K562 (cell line): ENCODE measurements around the gene TMPO. TPM values are rescaled to one million over a fixed set of nuclear protein-coding genes. Genes with fewer than 3 reads are reported as not detected.

Source experiments
- CLOCK ChIP-seq: fragments of 250-450 bp; sonication (Bioruptor Pico); IDR thresholded peaks from 2 replicates; pipeline ENCODE4 v1.4.0; 2020; ENCODE audit warnings: mild to moderate bottlenecking, moderate library complexity, borderline replicate concordance
- CREBBP ChIP-seq: IDR thresholded peaks from one replicate; pipeline ENCODE4 v1.6.1; 2012; ENCODE audit warnings: low read depth, mild to moderate bottlenecking, control low read depth, inconsistent platforms, low read length
- DEAF1 ChIP-seq: fragments of 450-650 bp; formaldehyde crosslinking; IDR thresholded peaks from 2 replicates; pipeline ENCODE4 v1.4.0; 2020; ENCODE audit warnings: mild to moderate bottlenecking, moderate library complexity
- EGR1 ChIP-seq: fragments of 450-650 bp; conservative IDR thresholded peaks from 2 replicates; pipeline ENCODE4 v1.6.1; 2017; ENCODE audit warnings: mild to moderate bottlenecking
- ETV5 ChIP-seq: sonication (generic); formaldehyde crosslinking; IDR thresholded peaks from 2 replicates; pipeline ENCODE4 v1.4.0; 2020; ENCODE audit warnings: low read depth, mild to moderate bottlenecking, missing genetic modification reagents
- HLTF ChIP-seq: fragments of 450-650 bp; IDR thresholded peaks from 2 replicates; pipeline ENCODE4 v1.6.1; 2016
- IRF9 ChIP-seq: fragments of 450-650 bp; IDR thresholded peaks from 2 replicates; pipeline ENCODE4 v1.6.1; 2016; ENCODE audit warnings: missing biosample characterization, missing genetic modification characterization
- KAT7 ChIP-seq: sonication (generic); formaldehyde crosslinking; IDR thresholded peaks from 2 replicates; pipeline ENCODE4 v1.8.0; 2022; ENCODE audit warnings: missing genetic modification reagents, mild to moderate bottlenecking, borderline replicate concordance
- LEF1 ChIP-seq: fragments of 450-650 bp; IDR thresholded peaks from 2 replicates; pipeline ENCODE4 v1.6.1; 2016; ENCODE audit warnings: mild to moderate bottlenecking
- MBD2 ChIP-seq: sonication (generic); IDR thresholded peaks from 2 replicates; pipeline ENCODE4 v1.6.1; 2016; ENCODE audit warnings: low read depth, borderline replicate concordance
- MLLT1 ChIP-seq, 2 experiments: fragments of 450-650 bp; IDR thresholded peaks; 2 replicates each; pipeline ENCODE4 v1.6.1; 2016
- RCOR1 ChIP-seq, 2 experiments: IDR thresholded peaks; 2 replicates each; pipeline ENCODE4 v1.6.1; 2012; ENCODE audit warnings: low read depth in 2 of 2, low read length in 2 of 2, borderline replicate concordance in 1 of 2, improper control_type of control experiment in 1 of 2
- SREBF1 ChIP-seq: fragments of 150-350 bp; IDR thresholded peaks from 2 replicates; pipeline ENCODE4 v1.6.1; 2014; ENCODE audit warnings: antibody characterized with exemption, low read depth, low read length, borderline replicate concordance
- SRSF1 ChIP-seq: fragments of 200-400 bp; formaldehyde crosslinking; IDR thresholded peaks from 2 replicates; pipeline ENCODE4 v1.6.1; 2017; ENCODE audit warnings: mild to moderate bottlenecking, low read depth, low read length, moderate library complexity
- TBL1XR1 ChIP-seq, 2 experiments: IDR thresholded peaks; 2 replicates each; pipeline ENCODE4 v1.6.1; 2012; ENCODE audit warnings: improper control_type of control experiment in 2 of 2, low read length in 2 of 2, mild to moderate bottlenecking in 1 of 2
- ZNF146 ChIP-seq: IDR thresholded peaks from one replicate; pipeline ENCODE4 v1.6.1; 2018; ENCODE audit warnings: missing compliant biosample characterization; ENCODE audit not compliant: unreplicated experiment
- ZNF282 ChIP-seq: sonication (generic); formaldehyde crosslinking; IDR thresholded peaks from 2 replicates; pipeline ENCODE4 v1.8.1; 2023; ENCODE audit warnings: missing genetic modification reagents
- ZNF507 ChIP-seq: conservative IDR thresholded peaks from 2 replicates; pipeline ENCODE4 v1.6.1; 2017; ENCODE audit warnings: missing genetic modification characterization, missing compliant biosample characterization
- ZNF511 ChIP-seq: sonication (generic); formaldehyde crosslinking; IDR thresholded peaks from 2 replicates; pipeline ENCODE4 v1.8.0; 2022; ENCODE audit warnings: mild to moderate bottlenecking, missing genetic modification reagents
- ZNF766 ChIP-seq: fragments of 200-800 bp; sonication (Bioruptor generic); conservative IDR thresholded peaks from 2 replicates; pipeline ENCODE4 v1.6.1; 2016; ENCODE audit warnings: missing genetic modification characterization, missing compliant biosample characterization
- polyA plus RNA-seq, 8 experiments: library from polyadenylated mRNA; depleted of rRNA in 4 of 8; stranded (reverse) in 5 of 8; unstranded in 3 of 8; fragments of >200 nt; fragmentation: Nextera tagmentation in 2 of 8; fragmentation: Illumina TruSeq in 1 of 8; extraction: Ambion mirVana in 2 of 8; extraction: Trizol in 1 of 8; gene quantifications; 2 replicates each; pipeline versions ENCODE4 v1.2.1 to v1.2.3, GENCODE V29; 2011 to 2014; ENCODE audit warnings: inconsistent platforms in 1 of 8, missing spikeins in 1 of 8
- total RNA-seq, 7 experiments: library from RNA; depleted of rRNA in 6 of 7; stranded (reverse); fragments of >200 nt in 6 of 7; fragmentation: Illumina TruSeq in 2 of 7; extraction: Trizol in 2 of 7; gene quantifications; 2 replicates each; pipeline versions ENCODE4 v1.2.1 to v1.2.3, GENCODE V29; 2011 to 2021; ENCODE audit warnings: low replicate concordance in 1 of 7

The TMPO gene
- total and polyA plus RNA-seq, 9 of the 15 experiments (the other 6 are each of a cell fraction or from before 2014, with no cell fraction given) = 62.1 to 263 (median 182) TPM

- TF ChIP-seq IRF9 (tag) (no peak), ZNF766 (CRISPR knock-in tag) (no peak), ETV5 (CRISPR knock-in tag) (0 out of 2 replicates have a peak, but pooled peaks have one; percentile 38), SRSF1 (0 out of 2 replicates have a peak, but pooled peaks have one; percentile 46), HLTF (peak; percentile 76), ZNF511 (CRISPR knock-in tag) (peak; percentile 23; the same call in 1 of the 2 replicates), KAT7 (CRISPR knock-in tag) (peak; percentile 70; the same call in 1 of the 2 replicates), SREBF1 (no peak), MBD2 (peak; percentile 99), MLLT1 (IDR thresholded peaks at IDR 0.05) (peak; percentile 67 to 76; a peak in 3 of 4 replicates), ZNF146 (CRISPR knock-in tag) (no peak), ZNF282 (CRISPR knock-in tag) (no peak), LEF1 (no peak), DEAF1 (CRISPR knock-in tag) (no peak), TBL1XR1 (IDR thresholded peaks at IDR 0.05; ENCODE audit: low read length in 2 of 2) (0 out of 4 replicates have a peak, but pooled peaks of 1 of the 2 experiments have one; percentile 10), ZNF507 (tag) (no peak), CLOCK (CRISPR knock-in tag) (no peak), RCOR1 (IDR thresholded peaks at IDR 0.05; ENCODE audit: borderline replicate concordance in 1 of 2, low read depth in 2 of 2, low read length in 2 of 2) (0 out of 4 replicates have a peak, but pooled peaks of 1 of the 2 experiments have one; percentile 5), EGR1 (peak; percentile 98), CREBBP (no peak)
Observed at GRCh38 chr12:98515287-98516110, at the start of gene TMPO (continued).
